Eye (tissue), 1 donor: Measurements from ENCODE around the gene HSPA1A.
"Not testable (repeated sequence)": the region's sequence is repeated elsewhere in the genome, so short reads cannot be mapped to it uniquely, and the experiment has no call there.

Experiments
- DNase-seq: peaks from one replicate; pipeline ENCODE4 v3.0.0-alpha.2; 2015

HSPA1A gene

DNA sequence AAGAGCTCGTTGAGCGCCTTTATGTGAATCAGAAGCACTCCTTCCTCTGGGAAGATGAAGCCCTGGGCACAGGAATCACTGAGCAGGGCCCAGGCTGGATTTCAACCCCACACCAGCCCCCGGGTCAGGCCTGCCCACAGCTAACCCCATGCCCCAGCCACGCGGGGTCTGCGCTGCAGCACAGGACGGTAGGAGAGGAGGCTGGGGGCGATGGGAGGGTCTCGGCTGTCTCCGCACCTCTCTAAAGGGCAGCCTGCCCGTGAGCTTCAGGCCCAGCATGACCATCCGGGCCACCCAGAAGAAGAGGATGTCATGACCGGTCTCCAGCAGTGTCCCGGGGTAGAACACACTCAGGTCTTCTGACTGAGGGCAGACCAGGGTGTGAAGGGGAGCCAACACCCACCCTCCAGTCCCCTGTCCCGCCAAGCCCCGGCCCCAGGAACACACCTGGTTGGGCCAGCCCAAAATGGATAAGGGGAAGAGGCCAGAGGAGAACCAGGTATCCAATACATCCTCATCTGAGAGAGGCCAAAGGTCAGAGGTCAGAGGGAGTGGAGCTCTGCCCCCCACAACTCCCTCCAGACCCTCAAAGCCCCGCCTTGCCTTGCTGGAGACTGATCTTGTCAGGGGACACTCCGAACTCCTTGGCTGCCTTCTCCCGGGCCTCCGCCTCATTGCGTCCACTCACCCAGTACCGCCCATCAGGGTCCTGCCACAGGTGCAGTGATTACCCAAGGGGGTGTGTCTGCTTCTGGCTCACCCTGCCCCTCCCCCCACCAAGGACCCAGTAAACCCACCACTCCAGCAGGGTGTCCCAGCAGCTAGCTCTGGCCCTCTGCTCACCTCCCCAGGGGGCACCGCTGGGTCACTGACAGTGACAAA is 33.9 kb upstream of the HSPA1A start:
- DNase-seq: no peak

DNA sequence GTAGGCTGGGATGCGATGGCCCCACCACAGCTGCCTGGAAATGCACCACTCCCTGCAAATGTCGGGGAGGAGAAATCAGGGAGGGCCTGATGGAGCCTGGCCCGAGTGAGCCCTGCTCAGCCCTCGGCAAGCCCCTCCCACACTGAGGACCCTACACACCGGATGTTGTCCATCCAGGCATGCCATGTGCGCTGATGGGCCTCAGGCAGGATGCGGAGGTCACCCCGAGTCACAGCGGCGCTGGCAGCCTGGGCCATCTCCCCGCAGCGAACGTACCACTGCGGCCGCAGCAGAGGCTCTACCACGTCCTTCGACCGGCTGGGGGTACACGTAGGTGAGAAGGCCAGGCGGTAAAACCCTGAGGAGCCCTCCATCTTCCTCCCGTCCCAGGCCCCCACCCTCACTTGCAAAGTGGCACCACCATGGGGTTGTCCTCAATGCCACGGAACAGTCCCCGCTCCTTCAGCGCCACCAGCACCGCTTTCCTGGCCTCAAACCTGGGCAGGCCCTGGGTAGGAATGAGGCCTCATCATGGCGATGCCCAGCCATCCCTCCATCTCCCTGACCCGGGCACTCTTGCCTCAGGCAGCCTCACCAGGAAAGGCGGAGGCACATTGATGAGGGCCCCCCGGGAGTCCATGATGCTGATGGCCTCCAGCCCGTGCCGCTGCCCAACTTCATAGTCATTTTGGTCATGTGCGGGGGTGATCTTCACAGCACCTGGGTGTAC is 33.1 kb upstream of the HSPA1A start:
- DNase-seq: no peak

DNA sequence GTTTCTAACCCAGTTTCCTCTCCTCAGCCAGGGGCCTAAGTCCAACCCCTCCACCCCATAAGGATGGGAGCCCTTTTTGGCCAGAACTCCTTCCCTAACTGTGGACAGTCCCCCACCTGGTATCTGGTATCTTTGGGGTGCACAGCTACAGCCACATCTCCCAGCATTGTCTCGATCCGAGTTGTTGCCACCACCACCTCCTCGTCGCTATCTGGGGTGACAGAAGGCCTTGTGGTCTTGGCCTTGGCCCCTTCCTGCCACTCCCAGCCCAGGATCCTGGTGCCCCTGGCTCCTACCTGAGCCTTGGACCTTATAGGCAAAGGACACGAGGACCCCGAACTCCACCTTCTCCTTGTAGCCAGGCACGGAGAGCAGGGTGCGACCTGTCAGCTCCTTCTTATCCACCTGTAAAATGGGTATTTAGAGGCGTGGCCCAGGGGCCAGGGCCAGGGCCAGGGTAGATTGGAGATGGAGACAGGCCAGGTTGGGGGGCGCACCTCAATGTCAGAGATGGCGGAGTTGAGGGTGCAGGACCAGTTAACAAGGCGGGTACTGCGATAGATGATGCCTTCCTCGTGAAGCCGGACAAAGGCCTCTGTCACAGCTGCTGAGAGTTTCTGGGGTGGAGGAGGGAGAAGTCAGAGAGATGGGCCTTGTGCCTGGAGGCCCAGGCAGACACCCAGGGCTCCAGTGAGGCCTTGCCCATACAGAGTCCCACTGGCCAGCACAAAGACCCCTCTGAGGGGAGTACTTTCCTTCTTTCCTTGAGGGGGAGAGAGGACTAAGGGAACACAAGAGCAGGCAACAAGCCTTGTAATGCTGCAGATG is 31.0 kb upstream of the HSPA1A start:
- no peak for DNase-seq

DNA sequence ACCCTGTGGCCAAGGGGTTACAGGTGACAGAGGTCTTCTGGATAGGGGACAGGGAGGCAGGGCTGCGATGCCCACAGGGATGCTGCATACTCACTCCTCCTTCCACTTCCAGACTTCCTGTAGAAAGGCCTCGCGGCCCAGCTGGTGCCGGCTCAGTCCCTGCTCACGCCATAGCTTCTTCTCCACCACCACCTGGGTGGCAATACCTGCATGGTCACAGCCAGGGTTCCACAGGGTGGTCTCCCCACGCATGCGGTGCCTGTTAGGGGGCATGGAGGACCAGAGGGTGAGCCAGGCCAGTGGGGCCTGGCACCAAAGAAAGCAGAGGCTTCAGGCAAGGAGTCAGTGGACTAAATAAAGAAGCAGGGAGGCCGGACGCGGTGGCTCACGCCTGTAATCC is 29.9 kb upstream of the HSPA1A start:
- no peak for DNase-seq

DNA sequence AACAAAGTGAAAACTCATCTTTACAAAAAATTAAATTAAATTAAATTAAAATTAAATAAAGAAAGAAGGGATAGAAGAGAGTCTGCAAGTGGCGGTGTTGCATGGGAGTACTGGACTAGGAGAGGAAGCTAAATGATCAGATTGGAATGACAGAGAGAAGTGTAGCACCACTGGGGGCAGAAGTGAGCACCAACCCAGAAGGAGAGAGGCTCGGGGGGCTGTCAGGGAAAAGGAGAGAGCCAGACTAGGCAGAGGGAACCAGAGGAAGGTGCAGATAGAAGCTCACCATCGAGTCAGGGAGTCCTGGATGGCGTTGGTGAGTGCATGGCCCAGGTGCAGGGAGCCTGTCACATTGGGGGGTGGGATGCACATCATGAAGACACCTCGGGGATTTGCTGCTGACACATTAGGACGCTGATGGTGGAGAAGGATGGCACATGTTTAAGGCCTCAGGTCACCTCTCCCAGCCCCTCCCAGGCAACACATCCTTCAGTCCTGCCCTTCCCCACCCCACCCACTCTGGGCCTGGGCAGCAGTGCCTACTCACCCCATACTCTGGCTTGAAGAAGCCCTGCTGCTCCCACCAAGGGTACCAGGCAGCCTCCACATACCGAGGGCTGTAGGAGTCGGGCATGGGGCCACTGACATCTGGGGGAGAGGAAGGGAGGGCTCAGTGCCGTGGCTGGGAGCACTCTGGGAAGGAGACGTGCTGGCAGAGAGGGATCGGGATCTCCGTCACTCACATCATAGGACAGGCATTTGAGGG is 23.8 kb upstream of the HSPA1A start:
- peak; percentile 92 for DNase-seq

DNA sequence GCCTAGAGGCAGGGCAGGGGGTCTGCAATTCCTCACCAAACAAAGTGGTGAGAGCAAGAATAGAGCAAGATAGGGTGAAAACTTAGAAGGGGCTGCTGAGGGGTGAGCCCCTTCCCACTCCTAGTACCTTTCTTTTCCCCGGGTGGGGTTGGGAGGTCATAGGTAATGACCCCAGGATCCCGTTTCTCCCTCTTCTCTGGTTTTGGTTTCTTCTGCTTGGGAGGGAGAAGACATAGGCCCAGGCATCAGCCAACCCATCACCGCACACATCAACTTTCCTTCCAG is 23.3 kb upstream of the HSPA1A start:
- DNase-seq: no peak

DNA sequence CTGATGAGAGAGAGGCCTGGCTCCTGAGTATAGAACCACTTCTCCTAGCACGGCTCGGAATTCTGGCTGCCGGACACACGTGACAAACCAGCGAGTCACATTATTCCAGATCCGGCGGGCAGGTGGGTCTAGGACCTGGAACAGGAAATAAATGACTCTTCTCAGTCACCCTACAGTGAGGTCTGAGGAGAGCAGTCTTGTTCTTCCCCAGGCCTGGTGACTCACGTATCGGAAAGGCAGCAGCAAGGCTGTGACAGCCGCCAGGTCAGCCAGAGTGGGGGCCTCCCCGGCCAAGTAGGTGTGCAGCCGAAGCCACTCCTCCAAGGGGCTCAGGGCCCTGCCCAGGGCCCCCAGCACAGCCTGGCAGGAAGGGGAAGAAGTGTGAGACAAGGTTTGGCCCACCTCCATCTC is 22.6 kb upstream of the HSPA1A start:
- DNase-seq: no peak

DNA sequence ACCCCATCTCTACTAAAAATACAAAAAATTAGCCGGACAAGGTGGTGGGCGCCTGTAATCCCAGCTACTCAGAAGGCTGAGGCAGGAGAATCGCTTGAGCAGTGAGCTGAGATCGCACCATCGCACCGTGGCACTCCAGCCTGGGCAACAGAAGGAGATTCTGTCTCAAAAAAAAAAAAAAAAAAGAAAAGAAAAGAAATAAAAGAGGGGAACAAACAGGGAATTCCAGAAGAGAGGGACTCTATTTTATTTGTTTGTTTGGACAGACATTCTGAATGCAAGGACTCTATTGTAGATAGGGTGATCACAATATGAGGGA is 21.5 kb upstream of the HSPA1A start:
- not testable (repeated sequence) for DNase-seq

DNA sequence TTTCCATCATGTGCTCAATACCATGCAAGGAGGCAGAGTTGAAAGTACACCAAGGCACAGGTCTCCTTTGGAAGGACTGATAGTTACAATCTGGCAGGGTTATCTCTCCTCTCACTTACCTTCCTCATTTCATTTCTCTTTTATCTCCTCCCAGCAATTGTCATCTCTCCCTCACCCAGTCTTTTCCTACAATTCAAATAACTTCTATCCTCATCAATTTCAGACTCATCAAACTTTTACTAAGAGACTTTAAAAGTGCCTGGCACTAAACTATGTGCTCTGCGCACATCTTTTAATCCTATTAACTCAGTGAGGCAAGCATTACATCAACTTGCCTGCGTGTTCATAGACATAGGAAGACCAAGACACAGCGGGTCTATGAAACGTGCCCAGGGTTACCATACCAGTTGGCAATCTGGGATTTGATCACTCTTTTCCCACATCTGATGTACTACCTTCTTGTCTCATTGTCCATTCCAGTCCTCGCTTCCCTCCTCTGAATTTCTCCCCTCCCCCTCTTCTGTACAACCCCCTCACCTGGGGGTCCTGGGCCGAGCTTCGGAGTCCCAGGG is 21.0 kb upstream of the HSPA1A start:
- DNase-seq: peak; percentile 53

DNA sequence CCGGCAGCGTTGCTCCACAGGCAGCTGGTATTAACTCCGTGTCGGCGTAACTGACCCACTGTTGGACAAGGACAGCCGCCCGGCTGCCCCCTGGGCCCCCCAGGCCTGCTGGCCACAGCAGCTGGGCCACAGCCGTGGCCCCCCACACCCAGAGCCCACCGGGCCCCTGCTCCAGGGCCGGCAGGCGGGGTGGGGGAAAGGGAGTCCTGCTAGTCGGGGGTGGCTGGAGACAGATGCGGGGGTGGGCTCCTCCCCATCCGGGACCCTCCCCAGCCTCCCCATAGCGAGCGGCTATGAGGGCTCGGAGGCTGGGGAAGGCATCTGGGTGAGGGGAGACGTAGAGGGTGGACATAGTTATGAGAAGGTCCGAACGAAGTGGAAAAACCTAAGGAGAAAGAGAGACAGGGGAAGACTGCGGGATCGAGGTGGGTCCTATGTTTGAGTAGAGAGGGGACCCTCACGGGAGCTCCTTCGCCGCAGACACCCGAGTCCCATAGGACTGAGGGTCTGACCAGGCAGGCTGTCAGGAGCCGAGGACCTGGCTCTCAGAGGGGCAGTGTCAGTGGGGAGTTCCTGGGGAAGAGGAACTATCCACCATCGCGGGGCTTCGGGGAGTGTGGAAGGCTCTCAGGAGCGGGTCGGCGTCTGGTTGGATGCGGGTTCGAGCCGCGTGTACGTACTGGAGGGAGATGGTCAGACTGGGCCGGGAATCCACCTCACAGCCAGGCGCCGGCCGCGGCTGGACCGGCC is 20.3 kb upstream of the HSPA1A start:
- no peak for DNase-seq

DNA sequence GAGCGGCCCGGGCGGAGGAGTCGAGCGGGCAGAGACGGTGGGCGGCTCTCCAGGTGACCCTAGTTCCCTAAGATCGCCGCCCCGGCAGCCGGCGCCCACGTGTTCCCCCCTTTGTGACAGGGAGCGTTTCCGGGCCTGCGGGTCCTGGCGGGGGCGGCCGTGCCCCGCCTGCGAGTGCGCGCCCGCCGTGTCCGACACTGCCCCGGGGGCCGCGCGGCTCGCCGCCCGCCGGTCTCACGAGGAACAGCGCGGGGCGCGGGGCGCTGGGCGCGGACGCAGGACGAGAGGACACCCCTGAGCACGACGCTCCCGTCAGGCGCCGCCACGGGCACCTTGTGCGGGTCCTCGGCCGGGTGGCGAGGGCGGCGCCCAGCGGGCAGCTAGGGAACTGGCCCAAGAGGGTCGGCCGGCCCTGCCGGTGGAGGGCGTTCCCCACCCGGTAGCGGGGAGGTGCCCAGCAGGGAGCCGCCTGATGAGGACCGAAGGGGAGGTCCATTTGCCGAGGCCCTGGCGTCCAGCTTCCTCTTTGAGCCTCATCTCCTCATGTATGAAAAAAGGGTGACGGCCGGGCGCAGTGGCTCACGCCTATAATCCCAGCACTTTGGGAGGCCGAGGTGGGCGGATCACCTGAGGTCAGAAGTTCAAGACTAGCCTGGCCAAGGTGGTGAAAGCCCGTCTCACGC is 19.6 kb upstream of the HSPA1A start, which contains the start of gene VARS1:
Gene VARS1 (minus strand): TSS at position 137 of the 683 bp plus-strand sequence. CDS start 535 bp downstream, outside the sequence.
- peak; percentile 94 for DNase-seq

DNA sequence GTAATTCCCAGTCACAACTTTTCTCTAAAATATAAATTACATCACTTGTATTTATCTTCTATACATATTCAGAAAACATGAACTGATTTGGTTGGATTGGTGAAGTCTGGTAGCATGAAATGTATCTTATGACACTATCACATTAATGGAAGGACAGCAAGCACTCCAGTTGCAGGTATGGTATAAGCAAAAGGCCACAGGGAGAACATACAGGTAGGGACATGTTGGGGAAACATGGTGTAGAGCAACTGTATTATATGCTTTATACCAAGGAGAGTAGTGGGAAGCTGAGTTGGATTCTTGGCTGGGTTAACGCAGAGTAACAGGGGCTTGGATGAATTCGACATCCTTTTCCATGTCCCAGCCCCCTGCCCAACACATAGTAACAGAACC is 18.4 kb upstream of the HSPA1A start:
- DNase-seq: no peak

DNA sequence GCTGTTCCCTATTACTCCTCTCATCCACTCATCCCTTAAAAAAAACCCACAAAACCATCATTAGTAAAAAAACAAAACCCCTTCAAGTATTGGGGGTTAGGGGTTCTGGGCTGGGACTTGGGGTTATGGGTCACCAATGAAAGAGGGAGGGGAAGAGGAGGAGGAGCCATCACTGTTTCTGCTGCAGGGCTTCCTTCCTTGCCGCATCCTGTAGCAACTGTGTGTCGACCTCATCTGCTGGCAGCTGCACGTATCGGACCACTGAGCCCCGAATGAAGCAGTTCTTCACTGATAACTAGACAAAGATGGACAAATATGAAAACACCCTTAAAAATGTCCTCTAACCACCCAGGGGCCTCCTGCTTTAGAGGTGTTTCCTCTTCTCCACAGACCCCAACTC is 17.8 kb upstream of the HSPA1A start:
- no peak for DNase-seq

DNA sequence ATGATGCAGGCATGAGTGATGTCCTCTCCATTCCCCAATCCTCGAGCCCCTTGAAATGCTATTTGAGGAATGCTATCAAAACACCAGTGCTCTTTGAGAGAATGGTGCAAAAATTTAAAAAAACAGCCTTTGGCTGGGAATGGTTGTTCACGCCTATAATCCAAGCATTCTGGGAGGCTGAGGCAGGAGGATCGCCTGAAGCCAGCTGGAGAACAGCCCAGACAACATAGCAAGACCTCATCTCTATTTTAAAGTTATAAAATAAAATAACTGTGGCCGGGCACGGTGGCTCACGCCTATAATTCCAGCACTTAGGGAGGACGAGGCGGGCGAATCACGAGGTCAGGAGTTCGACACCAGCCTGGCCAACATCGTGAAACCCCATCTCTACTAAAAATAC is 15.6 kb upstream of the HSPA1A start:
- no peak for DNase-seq

DNA sequence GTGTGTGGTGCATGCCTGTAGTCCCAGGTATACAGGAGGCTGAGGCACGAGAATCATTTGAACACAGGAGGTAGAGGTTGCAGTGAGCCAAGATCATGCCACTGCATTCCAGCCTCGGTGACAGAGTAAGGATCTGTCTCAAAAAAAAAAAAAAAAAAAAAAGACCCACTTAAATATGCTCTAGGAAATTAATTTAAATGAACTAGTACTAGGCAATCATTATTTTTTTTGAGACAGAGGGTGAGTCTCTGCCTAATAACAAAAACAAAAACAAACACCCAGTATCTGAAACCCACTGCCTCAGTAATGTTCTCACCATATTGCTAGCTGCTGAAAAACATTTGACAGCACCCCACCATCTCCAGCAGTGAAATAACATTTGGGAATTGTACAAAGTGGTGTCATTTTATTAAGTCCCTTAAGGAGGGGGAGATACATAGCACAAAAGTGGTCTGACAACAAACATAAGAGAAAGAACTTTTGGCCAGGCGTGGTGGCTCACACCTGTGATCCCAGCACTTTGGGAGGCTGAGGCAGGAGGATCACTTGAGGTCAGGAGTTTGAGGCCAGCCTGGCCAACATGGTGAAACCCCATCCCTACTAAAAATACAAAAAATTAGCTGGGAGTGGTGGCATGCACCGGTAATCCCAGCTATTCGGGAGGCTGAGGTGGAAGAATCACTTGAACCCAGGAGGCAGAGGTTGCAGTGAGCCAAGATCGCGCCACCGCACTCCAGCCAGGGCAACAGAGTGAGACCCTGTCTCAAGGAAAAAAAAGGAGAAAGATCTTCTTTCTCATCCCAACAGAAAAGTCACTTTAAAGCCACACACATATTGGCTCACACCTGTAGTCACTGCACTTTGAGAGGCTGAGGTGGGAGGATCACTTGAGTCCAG is 14.1 kb upstream of the HSPA1A start:
- DNase-seq: not testable (repeated sequence)

DNA sequence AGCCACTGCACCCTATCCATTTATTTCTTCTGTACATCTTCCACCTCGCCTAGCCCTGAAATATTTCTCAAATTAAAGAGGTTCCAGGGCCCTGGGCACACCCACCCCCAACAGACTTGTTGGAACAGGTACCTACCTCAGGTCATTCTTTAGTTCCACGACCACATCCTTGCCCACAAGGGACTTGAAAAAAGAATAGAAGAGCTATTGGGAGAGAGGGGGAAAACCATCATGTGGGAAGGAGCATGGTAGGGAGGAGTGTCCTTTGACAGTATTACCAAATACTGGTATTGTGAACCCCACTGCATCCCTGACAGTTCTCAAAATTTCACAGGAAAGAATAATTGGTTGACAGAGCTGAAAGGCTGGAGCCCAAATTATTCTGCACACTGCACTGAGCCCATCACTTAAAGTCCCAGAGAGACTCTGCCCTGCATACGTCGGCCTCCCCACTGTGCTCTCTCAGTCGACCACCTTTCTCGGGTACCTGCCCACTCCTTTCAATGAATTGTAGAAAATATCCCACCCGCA is 9.3 kb upstream of the HSPA1A start:
- DNase-seq: no peak

DNA sequence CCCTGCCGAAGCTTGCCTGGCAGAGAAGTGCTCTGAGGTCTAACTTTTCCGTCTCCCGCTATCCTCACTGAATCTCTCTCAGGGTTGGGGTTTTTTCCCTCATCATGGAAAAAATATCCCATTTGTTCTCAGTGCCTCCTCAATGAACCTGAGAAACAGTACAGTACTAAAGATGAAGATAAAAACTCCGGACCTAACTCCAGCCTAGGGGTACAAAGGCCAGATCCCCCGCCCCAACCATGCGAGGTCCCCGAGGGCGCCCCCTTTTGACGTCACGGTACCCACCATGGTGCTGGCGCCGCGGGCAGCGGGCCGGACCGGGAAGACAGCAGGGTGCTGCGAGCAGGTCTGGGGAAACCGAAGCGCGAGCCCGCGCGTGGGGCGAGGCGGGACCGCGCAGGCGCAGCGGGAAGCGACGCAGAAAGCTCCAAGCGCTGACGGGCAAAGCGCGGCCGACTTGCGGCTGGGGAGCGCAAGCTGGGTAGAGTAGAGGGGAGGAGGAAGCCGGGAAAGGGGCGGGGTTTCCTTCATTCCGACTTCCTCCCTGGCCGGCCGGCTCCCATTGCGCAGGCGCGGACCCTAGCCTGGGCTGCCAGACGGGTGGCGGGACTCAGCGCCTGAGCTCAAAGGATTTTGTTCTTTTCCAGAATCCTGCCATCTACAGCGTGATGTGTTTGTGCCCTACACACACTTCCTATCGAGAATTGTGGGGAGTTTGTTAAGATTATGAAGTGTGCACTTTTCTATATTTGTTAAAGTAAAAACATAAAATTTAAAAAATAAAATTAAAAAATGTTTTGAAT is 8.7 kb upstream of the HSPA1A start, which contains the start of gene LSM2:
Gene LSM2 (minus strand): TSS at position 497 of the 803 bp plus-strand sequence. CDS start 209 bp downstream, at position 288.
- peak; percentile 99 for DNase-seq

DNA sequence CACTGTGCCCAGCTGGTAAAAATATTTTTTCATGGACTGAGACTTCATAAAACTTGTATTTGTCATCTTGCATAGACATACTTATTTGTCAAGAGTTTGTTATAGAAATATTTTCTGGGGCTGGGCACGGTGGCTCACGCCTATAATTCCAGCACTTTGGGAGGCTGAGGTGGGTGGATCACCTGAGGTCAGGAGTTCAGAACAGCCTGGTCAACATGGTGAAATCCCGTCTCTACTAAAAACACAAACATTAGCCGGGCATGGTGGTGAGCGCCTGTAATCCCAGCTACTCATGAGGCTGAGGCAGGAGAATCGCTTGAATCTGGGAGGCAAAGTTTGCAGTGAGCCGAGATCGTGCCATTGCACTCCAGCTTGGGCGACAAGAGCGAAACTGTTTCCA is 6.7 kb upstream of the HSPA1A start:
- DNase-seq: not testable (repeated sequence)

DNA sequence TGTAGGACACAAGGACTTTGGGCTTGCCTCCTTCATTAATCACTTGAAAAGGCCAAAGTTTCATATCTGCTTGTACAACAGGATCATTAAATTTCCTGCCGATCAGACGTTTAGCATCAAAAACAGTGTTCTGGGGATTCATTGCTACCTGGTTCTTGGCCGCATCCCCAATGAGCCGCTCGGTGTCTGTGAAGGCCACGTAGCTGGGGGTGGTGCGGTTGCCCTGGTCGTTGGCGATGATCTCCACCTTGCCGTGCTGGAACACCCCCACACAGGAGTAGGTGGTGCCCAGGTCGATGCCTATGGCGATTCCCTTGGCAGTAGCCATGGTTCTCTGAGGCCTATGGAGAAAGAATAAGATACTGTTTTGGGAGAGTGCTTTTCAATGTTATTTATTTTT is 3.7 kb upstream of the HSPA1A start:
- DNase-seq: no peak
